GM18511 (cell line): Measurements from ENCODE around the gene LCP1.
"Not testable (repeated sequence)": the region's sequence is repeated elsewhere in the genome, so short reads cannot be mapped to it uniquely, and the experiment has no call there.

Source experiments
- ATAC-seq: cut with Tn5 transposase; IDR thresholded peaks from one replicate; pipeline ENCODE4 v1.9.1; 2021; ENCODE audit warnings: mild to moderate bottlenecking, moderate library complexity; ENCODE audit not compliant: unreplicated experiment

The LCP1 gene, protein sequence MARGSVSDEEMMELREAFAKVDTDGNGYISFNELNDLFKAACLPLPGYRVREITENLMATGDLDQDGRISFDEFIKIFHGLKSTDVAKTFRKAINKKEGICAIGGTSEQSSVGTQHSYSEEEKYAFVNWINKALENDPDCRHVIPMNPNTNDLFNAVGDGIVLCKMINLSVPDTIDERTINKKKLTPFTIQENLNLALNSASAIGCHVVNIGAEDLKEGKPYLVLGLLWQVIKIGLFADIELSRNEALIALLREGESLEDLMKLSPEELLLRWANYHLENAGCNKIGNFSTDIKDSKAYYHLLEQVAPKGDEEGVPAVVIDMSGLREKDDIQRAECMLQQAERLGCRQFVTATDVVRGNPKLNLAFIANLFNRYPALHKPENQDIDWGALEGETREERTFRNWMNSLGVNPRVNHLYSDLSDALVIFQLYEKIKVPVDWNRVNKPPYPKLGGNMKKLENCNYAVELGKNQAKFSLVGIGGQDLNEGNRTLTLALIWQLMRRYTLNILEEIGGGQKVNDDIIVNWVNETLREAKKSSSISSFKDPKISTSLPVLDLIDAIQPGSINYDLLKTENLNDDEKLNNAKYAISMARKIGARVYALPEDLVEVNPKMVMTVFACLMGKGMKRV

DNA sequence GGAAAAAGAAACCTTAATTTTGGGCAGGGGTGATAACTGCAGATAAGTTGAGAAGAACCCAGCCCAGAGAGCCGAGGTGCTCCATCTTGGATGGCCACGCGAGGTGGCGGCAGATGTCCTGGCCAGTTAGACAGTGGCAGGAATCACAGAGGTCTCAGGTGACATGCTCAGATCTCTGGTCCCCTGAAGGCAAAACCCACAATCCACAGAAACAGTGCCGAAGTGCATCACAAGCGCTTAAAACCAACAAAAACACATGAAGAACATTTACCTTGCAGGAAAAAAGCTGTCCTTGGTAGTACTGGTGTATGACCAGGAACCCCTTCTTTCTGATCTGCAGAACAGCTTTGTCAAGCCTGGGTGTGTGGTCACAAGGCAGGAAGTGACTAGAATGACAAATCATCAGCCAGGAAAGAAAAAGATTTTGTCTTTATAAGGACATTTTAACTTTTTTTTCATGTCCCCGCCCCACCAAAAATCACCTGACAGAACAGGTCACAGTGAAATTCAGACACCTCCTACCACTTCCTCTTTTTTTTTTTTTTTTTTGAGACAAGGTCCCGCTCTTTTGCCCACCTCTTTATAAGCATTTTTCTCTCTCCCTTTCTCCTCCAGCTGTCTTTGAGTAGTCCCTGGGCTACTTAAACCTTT, at the start of gene LCP1:
TSS of gene LCP1 (minus strand) at position 338 of the 651 bp plus-strand sequence. CDS start 22,515 bp downstream, outside the sequence.
- ATAC-seq: peak; percentile 75

DNA sequence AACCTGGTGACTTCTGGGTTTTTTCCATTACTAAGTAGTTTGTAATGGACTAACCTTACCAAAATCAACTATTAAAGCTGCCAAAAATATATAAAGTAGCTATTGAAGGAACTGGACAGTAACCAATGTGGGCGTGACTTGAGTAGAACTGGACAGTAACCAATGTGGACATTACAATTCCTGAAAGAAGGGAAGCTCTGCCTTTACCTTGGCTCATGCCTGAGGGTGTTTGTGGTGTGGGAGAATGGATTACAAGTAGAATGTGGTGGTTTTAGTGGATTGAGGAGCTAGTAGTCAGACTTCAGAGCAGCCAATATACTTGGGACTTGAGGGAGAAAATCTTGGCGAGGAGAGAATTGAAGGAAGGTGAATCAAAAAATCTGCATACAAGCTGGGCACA, 47.3 kb upstream of the LCP1 start:
- ATAC-seq: no peak

DNA sequence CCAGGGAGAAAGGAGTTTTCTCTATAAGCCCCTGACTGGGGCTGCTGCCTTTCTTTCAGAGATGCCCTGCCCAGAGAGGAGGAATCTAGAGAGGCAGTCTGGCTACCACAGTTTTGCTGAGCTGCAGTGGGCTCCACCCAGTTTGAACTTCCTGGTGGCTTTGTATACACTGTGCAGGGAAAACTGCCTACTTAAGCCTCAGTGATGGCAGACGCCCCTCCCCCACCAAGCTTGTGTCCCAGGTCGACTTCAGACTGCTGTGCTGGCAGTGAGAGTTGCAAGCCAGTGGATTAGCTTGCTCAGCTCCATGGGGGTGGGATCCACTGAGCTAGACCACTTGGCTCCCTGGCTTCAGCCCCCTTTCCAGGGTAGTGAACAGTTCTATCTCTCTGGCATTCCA, 38.3 kb upstream of the LCP1 start:
- ATAC-seq: not testable (repeated sequence)

DNA sequence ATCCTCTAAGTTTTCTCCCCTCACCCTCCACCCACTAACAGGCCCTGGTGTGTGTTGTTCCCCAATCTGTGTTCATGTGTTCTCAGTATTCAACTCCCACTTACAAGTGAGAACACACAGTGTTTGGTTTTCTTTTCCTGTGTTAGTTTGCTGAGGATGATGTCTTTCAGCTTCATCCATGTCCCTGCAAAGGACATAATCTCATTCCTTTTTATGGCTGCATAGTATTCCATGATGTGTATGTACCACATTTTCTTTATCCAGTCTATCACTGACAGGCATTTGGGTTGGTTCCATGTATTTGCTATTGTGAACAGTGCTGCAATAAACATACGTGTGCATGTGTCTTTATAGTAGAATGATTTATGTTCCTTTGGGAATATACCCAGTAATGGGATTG, 32.8 kb upstream of the LCP1 start:
- ATAC-seq: not testable (repeated sequence)

DNA sequence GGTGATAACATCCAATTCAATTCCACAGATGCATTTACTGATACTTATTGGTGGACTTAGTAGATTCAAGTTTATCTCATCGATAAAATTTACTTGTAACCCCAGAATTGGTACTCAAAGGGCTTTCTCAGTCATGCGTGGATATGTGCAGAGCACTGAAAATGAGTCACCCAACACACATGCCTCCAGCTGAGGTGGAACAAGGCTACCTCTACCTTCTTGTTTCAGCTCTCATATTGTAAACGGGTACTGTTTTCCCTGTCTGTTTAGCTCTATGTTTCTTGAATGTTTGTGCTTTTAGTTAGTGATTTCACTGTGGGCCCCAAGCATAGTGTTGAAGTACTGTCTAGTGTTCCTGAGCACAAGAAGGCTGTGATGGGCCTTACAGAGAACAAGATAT, 31.3 kb upstream of the LCP1 start:
- no peak for ATAC-seq

DNA sequence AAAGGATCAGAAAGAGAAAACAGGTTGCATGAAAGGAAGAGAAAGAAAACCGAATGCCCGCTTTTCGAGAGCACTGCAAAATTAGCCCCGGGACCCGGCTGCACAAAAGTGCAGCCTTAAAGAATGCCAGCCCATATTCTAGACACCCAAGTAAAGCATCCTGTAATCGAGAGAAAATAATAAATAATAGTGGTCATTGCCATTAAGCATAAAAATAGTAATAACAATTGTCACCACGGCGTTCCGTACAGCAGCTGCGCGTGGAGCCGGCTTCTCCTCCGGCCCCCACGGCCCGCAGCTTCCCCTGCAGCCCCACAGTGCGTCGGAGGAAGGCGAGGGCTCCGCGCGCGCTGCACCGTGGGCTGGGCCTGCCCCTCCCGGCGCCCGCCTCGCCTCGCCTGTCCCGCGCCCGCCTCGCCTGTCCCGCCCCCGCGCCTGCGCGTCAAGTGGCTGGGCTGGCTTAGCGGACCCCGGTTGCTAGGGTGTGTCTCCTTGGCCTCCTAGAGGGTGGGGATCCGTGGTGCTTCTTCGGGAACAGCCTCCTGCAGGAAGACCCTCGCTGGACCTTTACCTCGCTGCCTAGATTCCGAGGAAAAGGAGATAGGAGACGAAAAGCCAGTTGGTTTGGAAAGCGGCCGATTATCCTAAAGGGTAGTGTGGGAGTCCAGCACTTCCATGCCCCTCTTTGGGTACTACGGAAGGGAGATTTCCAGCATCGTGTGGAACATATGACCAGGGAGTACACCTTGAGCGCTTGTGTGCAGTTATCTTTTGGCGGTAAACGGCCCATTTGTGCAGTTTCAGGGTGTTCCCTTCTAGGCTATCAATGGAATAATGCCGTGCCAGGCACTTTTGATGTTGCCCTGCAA, 29.7 kb upstream of the LCP1 start, which contains the start of gene LRRC63:
TSS of gene LRRC63 (plus strand) at position 446 of the 869 bp plus-strand sequence. CDS start 1,107 bp downstream, outside the sequence.
- peak; percentile 91 for ATAC-seq

DNA sequence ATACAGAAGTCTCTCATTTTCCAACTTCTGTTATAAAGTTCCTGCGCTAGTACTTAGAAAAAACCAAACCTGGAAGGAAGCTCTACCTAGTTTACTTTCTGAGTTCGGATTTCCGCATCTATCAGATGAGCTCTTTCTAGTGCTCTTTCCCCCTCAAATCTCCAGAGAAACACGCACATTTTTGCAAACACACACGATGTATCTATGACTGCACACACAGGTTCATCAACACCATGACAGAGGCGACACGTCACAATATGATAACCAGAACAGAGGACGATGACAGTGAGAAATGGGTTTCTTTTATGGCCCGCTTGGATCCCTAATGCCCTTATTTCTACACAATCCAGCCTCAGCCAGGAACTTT, 29.1 kb upstream of the LCP1 start:
- peak; percentile 53 for ATAC-seq

DNA sequence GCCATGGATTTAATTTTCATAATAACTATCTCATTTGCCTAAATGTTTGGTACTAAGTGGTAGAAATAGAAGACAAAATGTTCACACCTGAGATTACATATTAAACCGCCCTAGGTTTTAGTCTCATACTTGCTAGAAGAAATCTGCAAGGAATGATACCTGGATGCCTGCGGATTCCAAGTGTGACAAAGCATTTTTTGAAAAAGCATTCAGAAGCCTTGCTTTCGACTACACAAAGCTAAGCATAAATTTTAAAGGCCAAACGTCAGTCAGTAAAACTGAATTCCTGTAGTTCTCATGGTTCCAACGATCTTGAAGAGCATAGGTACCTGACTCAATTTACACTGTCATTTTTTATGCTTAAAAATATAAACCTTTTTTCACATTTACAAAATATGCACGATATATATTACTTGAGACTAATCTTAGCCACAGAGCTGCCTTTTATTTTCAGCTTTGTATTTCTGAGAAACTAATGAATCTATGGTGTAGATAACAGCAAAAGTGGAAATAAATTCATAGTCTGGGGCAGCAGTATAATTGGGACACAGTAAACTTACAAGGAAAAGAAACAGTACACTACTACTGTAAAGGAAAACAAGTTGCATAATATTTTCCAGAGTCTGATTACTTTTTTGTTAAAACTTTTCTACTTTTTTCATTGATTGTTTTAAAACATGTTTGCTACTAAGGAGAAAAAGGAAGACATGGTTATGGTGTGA, 28.5 kb upstream of the LCP1 start:
- ATAC-seq: no peak

DNA sequence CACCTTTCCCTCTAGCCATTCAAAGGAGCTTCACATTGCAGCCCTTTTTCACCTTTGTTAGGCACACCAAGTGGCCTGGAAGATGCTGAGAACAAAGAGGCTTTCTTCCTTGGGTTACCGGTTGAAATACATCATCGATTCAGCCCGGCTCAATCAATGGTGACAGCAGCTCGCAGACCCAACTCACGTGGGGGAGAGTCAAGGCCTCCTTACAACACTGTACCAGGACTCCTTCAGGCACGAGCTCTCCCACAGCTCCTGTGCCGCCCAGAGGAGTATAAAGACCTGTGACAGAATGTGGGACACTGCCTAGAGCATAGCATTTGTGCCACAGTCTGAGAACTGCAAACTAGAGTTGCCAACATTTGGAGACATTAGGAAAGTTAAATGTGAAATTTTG, 25.9 kb upstream of the LCP1 start:
- no peak for ATAC-seq

DNA sequence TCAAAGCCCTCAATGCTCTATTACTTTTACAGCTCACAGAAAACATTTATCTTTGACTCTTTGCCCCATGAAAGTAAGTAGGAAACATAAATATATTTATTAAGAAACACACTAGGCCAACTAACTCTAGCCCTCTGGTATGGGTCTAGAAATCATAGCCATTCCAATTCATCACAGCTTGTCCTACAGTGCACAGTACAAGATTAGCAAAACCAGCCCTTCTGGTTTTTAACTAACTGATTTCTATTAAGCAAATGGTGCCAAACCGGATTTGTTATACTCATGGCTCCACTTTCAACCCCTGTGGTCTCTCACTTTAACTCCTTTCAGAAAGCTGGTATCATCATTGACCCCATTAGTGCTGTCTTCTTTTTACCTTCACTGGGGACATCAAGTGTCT, 24.2 kb upstream of the LCP1 start:
- no peak for ATAC-seq

DNA sequence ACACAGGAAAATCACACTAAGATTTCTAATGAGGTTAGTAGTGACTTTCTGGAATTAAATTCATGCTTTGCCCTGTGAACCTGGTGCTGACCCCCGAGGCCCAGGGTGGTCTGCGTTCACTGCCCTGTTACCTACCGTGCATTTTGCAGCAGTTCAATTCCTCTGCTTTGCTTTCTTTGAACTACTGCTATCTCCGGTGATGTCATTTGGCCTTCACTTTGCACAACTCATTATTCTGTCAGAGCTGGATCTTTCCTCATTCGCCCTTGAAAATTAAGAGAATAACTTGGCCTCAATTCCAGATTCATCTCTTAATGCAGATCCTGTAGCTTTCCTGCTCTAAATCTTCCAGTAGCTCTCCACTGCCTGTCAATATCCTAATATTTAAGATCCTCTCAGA, 21.0 kb upstream of the LCP1 start:
- ATAC-seq: no peak

DNA sequence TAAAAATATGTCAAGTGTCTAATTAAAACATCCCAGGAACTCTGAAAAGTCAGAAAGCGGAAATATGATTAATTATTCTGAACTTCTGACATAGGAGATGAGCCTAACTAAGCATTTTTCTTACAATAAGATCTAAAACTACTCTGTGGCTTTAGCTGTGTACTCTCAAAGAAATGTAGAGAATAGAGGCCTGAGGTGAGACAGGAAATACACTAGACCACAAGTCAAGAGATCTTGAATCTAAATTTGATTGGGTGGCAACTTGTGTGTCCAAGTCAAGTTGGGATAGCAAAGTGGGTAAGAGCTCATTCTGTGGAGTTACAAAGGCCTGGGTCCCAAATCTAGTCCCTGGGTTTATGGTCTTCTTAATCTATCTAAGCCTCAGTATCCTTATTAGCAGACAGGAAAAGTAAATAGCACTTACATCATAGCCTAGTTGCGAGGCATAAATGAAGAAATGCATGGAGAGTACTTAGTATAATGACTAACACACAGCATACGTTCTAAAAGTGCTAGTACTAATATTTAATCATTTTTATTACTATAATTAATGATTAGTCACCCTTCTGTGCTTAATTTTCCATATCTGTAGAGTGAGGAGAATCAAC, 20.3 kb upstream of the LCP1 start:
- no peak for ATAC-seq

DNA sequence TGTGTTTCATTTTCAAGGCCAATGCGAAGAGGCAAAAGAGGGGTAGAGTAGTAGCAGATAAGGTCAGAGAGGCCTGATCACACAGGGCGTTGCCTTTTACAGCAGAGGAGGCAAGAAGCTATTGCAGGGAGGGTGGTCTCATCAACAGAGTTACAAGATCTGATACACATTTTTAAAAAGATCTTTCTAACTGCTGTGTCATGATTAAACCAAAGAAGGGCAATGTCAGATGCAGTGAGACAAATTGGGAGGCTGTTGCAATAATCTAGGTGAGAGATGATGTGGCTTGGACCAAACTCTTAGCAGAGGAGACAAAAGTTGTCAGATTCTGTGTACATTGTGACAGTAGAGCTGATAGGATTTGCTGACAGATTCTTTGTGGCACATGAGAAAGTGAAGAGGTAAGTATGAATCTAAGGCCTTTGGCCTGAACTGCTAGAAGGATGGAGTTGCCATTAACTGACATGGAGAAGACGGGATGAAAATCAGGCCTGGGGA, 16.8 kb upstream of the LCP1 start:
- ATAC-seq: no peak

DNA sequence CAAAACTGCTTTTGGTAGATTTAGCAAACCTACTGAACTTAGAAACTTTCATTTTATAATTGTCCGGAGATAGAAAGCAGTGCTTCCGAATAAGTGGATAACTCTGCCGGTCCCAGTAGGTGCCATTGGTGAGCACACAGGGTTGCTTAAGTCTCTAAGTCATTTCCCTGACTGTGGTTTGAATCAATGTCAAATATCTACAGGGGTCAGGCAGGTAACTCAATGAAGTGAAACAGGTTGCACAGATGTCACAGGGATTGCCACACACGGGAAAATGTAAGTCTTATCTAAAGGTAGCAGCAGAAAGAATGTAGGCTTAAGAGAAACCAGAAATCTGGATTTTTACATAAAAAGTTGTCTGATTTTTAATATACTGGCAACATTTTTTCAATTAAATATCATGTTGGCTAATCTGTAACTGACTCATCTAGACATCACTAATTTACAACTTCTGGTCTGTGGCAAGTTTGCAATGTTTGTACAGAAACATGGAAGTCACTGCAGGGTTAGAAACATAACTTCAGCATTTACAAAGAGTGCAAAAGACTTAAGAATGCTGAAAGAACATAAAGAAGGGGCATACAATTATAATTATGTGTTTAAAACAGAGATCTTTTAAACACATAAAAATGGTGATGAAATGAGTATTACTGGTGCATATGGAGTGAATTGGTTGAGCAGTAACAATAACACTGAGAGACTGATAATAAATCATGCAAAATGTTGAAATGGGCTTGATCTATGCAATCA, 15.5 kb upstream of the LCP1 start:
- ATAC-seq: no peak

DNA sequence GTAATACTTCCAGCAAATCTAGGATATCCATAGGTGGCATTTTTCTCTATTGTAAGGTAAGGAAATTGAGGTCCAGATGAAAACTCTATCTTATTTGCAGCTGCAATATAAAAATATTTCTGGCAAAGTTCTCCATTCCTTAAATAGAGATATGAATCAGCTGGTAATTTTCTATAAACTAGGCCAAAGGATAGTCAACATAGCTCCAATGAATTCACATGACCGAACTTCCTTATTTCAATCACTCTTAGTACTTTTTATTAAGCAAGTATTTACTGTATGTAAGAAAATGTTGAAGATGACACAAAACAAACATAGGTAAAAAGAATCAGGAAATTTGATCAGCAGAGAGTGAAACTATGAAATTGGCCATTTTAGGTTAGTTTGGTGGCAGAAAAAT, 13.0 kb upstream of the LCP1 start:
- ATAC-seq: no peak

DNA sequence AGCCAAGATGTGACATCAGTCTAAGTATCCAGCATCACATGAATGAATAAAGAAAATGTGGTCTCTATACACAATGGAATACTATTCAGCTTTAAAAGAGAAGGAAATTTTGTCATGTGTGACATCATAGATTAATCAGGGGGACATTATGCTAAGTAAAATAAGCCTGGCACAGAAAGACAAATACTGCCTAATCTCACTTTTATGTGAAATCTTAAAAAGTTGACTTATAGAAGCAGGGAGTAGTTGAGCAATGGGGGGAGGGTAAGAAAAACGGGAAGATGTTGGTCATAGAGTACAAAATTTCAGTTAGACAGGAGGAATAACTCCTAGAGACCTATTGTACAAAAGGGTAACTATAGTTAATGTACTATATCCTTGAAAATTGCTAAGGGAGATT, 10.4 kb upstream of the LCP1 start:
- no peak for ATAC-seq

DNA sequence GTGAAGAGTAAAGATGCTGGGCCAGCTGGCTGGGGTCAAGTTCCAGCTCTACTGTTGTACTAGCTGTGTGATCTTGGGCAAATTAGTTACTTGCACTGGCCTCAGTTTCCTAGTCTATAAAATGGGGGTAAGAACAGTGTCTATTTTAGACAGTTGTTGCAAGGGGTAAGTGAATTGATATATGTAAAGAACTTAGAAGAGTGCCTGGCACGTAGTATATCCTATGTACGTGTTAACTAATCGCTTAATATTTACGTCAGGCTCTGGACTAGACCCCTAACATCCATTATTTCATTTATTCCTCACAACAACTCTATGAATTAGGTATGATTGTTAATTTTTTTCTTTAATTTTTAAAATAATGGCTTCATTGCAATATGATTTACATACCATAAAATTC, 3.7 kb upstream of the LCP1 start:
- no peak for ATAC-seq

DNA sequence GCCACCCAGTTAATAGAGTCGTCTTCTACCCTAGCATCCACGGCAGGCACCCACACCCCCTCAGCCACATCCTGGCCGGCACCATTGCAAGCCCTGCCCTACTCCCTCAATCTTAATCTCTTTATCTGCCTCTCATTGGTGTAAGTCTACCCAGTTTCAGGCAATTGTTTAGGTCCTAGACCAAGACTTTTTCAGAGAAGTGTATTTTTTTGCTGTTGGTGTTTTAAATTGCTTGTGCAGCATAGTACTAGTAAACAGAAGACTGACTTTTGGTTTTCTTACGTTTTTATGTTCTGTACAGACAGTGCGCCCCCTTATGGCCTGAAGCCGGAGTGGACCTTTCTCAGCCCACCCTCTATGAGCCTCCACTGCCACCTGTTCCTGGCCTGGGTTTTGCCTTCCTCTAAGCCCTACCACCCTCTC, 2.3 kb upstream of the LCP1 start:
- peak; percentile 43 for ATAC-seq
